ENCODE measurements around the gene MYH6. TPM values are rescaled to one million over a fixed set of nuclear protein-coding genes. Genes with fewer than 3 reads are reported as not detected.
A peak's percentile ranks its signal among the peaks of the same experiment; 100 is the strongest.
"Not testable (repeated sequence)": the region's sequence is repeated elsewhere in the genome, so short reads cannot be mapped to it uniquely, and the experiment has no call there.

Gene MYH6
- total RNA-seq, 2 donors from 2014 or later = 0.28 TPM; not detected in 1

- Mint-ChIP-seq H3K27ac (no peak overlapping the region), H3K4me1 (ENCODE audit: low read depth in 2 of 2) (no peaks in the 10 kb centered on the region), H3K36me3 (no peaks in the 10 kb centered on the region), H3K4me3 (no peak overlapping the region), H3K27me3 (peaks cover 3 to 11% of the 10 kb centered on the region in 2 donors), H3K9me3 (no peaks in the 10 kb centered on the region)
- DNase-seq (ENCODE audit: low spot score) (no peak), ATAC-seq (no peak)
These were observed 5.6 kb downstream of the MYH6 start for GRCh38 chr14:23402296-23403138.

DNA sequence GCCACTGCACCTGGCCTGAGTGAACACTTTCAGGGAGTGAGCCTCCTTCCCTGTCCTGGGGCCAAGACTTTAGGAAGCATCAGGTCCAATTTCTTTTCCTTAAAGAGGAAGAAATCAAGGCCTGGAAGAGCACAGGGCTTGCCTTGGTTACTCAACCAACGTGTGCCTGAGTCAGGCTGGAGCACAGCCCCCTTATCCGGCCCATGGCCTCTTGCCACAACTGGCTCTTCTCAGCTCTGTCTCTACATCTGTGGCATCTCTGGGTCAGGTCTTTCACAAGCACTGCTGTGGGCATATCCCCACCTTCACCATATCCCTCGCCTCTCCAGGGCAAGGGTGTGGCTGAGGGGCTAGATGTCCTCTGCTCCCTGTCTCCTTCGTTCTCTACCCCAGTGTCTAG is 6.8 kb downstream of the MYH6 start:
- DNase-seq (ENCODE audit: low spot score) = no peak
- ATAC-seq = no peak
- H3K36me3 Mint-ChIP-seq = no peaks in the 10 kb centered on the region

GRCh38 chr14:23400496-23401149 is 7.5 kb downstream of the MYH6 start:
- not testable (repeated sequence) for H3K36me3 Mint-ChIP-seq; H3K9me3 Mint-ChIP-seq; H3K27ac Mint-ChIP-seq; ATAC-seq; H3K4me1 Mint-ChIP-seq (ENCODE audit: low read depth in 2 of 2); DNase-seq (ENCODE audit: low spot score); H3K4me3 Mint-ChIP-seq
- peaks cover 0 to 11% of the 10 kb centered on the region in 2 donors for H3K27me3 Mint-ChIP-seq

More for the DNA sequence above, 6.8 kb downstream of the MYH6 start:
- H3K9me3 Mint-ChIP-seq = no peaks in the 10 kb centered on the region
- no peak overlapping the region for H3K4me3 Mint-ChIP-seq
- no peaks in the 10 kb centered on the region for H3K4me1 Mint-ChIP-seq (ENCODE audit: low read depth in 2 of 2)
- H3K27me3 Mint-ChIP-seq = peaks cover 0 to 11% of the 10 kb centered on the region in 2 donors
- no peak overlapping the region for H3K27ac Mint-ChIP-seq

DNA sequence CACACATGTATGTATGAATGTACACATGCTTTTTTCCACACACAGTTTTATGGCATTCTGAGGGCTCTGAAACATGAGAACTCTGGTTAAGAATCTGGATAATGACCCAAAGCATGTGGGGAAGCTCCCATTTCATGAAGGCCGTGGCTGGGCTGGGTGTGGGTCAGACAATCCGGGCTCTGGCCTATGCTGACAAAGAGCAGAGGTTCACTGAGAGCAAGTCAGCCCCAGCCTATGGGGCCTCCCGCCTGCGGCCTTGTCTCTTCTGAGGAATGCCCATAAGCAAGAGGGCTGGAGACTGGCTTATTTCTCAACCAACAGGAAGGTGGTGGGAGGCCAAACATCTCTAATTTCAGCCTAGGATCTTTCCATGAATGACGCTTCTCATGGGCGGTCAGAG is 8.5 kb downstream of the MYH6 start:
- no peak overlapping the region for H3K27ac Mint-ChIP-seq
- no peak overlapping the region for H3K4me3 Mint-ChIP-seq
- DNase-seq (ENCODE audit: low spot score) (no peak), ATAC-seq (no peak)
- no peaks in the 10 kb centered on the region for H3K9me3 Mint-ChIP-seq
- H3K36me3 Mint-ChIP-seq = no peaks in the 10 kb centered on the region
- H3K27me3 Mint-ChIP-seq = peaks cover 6 to 11% of the 10 kb centered on the region in 2 donors
- no peaks in the 10 kb centered on the region for H3K4me1 Mint-ChIP-seq (ENCODE audit: low read depth in 2 of 2)

DNA sequence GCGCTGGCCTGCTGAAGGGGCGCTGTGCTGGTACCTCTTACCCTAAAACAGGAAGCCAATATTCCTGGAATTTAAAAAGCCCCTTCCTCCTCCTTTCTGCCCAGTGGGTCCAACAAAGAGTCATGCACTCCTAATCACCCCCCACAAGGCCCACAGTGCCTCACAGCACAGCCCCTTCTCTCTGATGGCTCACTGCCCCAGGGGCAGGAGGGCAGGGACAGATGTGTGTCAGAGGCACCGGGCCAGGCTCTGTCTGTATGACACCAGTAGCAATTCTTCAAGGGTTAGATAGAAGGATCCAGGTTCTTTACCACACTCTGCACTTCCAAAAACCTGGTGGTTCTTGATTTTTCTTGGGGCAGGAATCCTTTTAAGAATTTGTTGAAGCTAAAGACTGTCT is 8.9 kb downstream of the MYH6 start:
- DNase-seq (ENCODE audit: low spot score) = no peak
- ATAC-seq = no peak
- peaks cover 6 to 11% of the 10 kb centered on the region in 2 donors for H3K27me3 Mint-ChIP-seq
- no peaks in the 10 kb centered on the region for H3K9me3 Mint-ChIP-seq
- no peaks in the 10 kb centered on the region for H3K36me3 Mint-ChIP-seq
- no peak overlapping the region for H3K4me3 Mint-ChIP-seq
- H3K27ac Mint-ChIP-seq = no peak overlapping the region
- no peaks in the 10 kb centered on the region for H3K4me1 Mint-ChIP-seq (ENCODE audit: low read depth in 2 of 2)

DNA sequence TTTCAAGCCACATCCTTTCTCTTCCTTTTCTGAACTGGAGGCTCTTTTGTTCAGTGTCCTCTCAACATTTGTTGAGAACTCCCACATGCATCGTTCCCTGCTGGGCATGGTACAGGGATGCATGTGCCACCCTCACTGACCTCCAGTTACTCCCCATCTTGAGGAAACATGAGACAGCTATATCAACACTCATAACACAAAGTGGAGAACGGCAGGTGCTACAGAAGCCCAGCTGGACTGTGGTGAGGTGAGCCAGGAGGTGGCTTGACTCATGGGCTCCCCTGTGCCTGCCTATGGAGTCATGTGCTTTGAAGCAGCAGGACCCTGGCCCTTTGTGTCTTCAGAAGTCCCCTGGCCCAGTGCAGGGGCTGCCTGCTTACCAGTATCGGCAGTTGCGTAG is 9.7 kb downstream of the MYH6 start:
- Mint-ChIP-seq H3K27ac (no peak overlapping the region), H3K36me3 (no peaks in the 10 kb centered on the region), H3K27me3 (peaks cover 6 to 11% of the 10 kb centered on the region in 2 donors), H3K4me3 (no peak overlapping the region), H3K4me1 (ENCODE audit: low read depth in 2 of 2) (no peaks in the 10 kb centered on the region), H3K9me3 (no peaks in the 10 kb centered on the region)
- no peak for ATAC-seq
- no peak for DNase-seq (ENCODE audit: low spot score)

GRCh38 chr14:23396781-23397407 is 11.2 kb downstream of the MYH6 start:
- Mint-ChIP-seq H3K27me3 (peaks cover 6 to 11% of the 10 kb centered on the region in 2 donors), H3K36me3 (no peaks in the 10 kb centered on the region), H3K4me1 (ENCODE audit: low read depth in 2 of 2) (no peaks in the 10 kb centered on the region), H3K4me3 (no peak overlapping the region), H3K27ac (no peak overlapping the region), H3K9me3 (no peaks in the 10 kb centered on the region)
- ATAC-seq (peak in 1 of 2 donors; percentile 17), DNase-seq (ENCODE audit: low spot score) (no peak)

DNA sequence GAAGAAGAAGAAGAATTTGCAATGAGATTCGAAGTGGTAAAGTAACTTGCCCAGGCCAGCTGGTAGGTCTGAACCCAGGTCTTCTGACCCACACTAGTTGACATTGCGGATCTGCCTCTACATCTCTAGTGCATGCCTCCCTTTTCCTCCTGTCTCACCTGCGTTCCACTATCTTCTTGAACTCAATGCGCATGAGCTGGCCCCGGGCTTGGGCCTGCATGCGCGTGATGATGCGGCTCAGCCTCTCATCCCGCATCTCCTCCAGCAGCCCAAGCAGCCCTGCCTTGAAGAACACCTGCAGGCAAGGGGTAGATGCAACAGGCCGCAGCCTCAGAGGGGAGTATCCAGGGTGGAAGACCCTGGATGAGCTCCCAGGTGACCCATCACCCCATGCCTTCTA is 11.9 kb downstream of the MYH6 start:
- ATAC-seq (no peak), DNase-seq (ENCODE audit: low spot score) (no peak)
- Mint-ChIP-seq H3K27ac (no peak overlapping the region), H3K36me3 (no peaks in the 10 kb centered on the region), H3K27me3 (peaks cover 6 to 11% of the 10 kb centered on the region in 2 donors), H3K4me1 (ENCODE audit: low read depth in 2 of 2) (no peaks in the 10 kb centered on the region), H3K4me3 (no peak overlapping the region), H3K9me3 (no peaks in the 10 kb centered on the region)

GRCh38 chr14:23392613-23393012 is 15.5 kb downstream of the MYH6 start:
- Mint-ChIP-seq H3K4me1 (ENCODE audit: low read depth in 2 of 2) (no peaks in the 10 kb centered on the region), H3K27ac (no peak overlapping the region), H3K27me3 (peaks cover 6 to 14% of the 10 kb centered on the region in 2 donors), H3K9me3 (no peaks in the 10 kb centered on the region), H3K36me3 (no peaks in the 10 kb centered on the region), H3K4me3 (no peak overlapping the region)
- no peak for ATAC-seq
- no peak for DNase-seq (ENCODE audit: low spot score)

DNA sequence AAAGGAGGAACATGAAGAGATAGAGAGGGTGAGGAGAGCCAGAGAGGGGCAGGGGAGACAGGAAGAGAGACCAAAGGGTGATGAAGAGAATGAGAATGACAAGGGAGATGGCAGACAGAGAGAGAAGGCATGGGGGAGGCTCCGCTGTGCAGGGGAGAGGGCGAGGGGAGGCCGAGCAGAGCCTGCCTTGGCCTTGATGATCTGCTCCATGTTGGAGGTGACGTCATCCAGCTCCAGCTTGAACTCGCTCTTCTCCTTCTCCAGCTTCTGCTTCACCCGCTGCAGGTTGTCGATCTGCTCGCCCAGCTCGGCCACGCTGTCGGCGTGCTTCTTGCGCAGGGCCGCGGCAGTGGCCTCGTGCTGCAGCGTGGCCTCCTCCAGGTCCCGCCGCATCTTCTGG is 18.2 kb downstream of the MYH6 start:
- H3K9me3 Mint-ChIP-seq; H3K4me3 Mint-ChIP-seq; DNase-seq (ENCODE audit: low spot score); H3K27ac Mint-ChIP-seq; ATAC-seq; H3K36me3 Mint-ChIP-seq; H3K4me1 Mint-ChIP-seq (ENCODE audit: low read depth in 2 of 2): not testable (repeated sequence)
- H3K27me3 Mint-ChIP-seq = peaks cover under 1 to 15% of the 10 kb centered on the region in 2 donors

DNA sequence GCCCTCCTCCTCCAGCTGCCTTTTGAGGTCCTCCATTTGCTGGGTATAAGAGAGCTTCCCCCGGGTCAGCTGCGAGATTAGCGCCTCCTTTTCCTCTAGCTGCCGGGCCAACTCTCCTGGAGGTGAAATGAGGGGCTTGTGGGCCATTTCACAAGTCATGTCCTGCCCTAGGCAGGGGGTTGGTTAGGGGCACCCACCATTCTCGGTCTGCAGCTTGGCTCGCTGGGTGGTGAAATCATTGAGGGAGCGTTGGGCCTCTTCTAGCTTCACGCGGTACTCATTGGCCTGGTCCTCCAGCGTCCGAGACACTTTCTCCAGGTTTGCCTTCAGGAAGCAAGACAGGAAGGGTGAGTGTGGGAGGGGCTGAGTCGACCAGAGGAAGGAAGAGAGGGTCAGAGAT is 18.7 kb downstream of the MYH6 start:
- DNase-seq (ENCODE audit: low spot score) (no peak), ATAC-seq (no peak)
- H3K9me3 Mint-ChIP-seq = no peaks in the 10 kb centered on the region
- H3K36me3 Mint-ChIP-seq = no peaks in the 10 kb centered on the region
- H3K27ac Mint-ChIP-seq = no peak overlapping the region
- peaks cover 0 to 15% of the 10 kb centered on the region in 2 donors for H3K27me3 Mint-ChIP-seq
- H3K4me3 Mint-ChIP-seq = no peak overlapping the region
- H3K4me1 Mint-ChIP-seq (ENCODE audit: low read depth in 2 of 2) = no peaks in the 10 kb centered on the region

GRCh38 chr14:23388996-23389395 is 19.1 kb downstream of the MYH6 start:
- Mint-ChIP-seq H3K4me3 (no peak overlapping the region), H3K27me3 (peaks cover 0 to 15% of the 10 kb centered on the region in 2 donors), H3K9me3 (no peaks in the 10 kb centered on the region), H3K4me1 (ENCODE audit: low read depth in 2 of 2) (no peaks in the 10 kb centered on the region), H3K36me3 (no peaks in the 10 kb centered on the region), H3K27ac (no peak overlapping the region)
- ATAC-seq (no peak), DNase-seq (ENCODE audit: low spot score) (no peak)

DNA sequence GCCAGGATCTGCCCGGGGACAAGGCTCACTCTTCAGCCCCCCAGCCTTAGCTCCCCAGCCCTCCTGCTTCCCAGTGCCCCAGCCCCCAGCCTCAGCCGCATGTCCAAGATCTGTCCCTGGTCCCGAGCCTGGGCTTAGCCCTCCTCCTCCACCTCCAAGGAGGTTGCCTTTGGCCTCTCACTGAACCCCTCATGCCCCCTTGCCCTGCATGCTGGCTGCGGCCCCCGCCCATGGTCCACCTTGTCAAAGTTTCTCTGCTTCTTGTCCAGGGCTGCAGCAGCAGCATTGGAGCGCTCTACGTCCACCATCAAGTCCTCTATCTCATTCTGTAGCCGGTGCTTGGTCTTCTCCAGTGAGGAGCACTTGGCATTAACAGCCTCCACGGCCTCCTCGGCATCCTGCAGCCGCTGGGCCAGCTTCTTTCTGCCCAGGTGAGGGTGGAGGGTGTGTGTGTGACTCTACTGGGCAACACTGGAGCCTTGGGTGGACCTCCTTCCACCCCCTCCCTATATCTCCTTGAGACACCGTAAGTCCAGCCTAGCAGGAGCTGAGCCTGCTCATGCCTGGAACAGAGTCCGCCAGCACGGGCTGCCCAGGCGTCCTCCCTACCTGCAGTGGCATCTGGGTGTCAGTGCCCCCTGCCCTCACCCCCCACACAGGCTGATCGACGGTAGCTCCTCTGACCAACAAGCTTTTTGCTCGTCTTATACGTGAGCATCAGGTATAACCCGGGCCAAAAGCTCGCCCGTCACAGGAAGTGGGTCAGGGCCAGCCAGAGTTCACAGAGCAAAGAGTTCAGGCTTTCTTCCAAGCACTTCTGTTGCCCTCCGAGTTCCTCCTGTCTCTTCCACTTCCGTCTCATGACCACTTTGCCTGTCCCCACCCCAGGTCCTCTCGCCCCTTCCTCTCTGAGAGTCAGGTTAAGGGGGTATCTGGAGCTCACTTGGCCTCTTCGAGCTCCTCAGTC is 19.9 kb downstream of the MYH6 start:
- H3K27ac Mint-ChIP-seq = no peak overlapping the region
- no peak for ATAC-seq
- no peak overlapping the region for H3K4me3 Mint-ChIP-seq
- peaks cover 0 to 12% of the 10 kb centered on the region in 2 donors for H3K27me3 Mint-ChIP-seq
- no peaks in the 10 kb centered on the region for H3K36me3 Mint-ChIP-seq
- H3K9me3 Mint-ChIP-seq = no peaks in the 10 kb centered on the region
- no peak for DNase-seq (ENCODE audit: low spot score)
- H3K4me1 Mint-ChIP-seq (ENCODE audit: low read depth in 2 of 2) = no peaks in the 10 kb centered on the region

Measured in natural killer cell treated with Interleukin-12 subunit alpha and Interleukin-12 subunit beta and Interleukin-15 and Interleukin-18, amount 100 ng/mL, for 72 hours (primary cell).